HepG2 (cell line): Measurements from ENCODE around the gene IDUA. TPM values are rescaled to one million over a fixed set of nuclear protein-coding genes. Genes with fewer than 3 reads are reported as not detected.

ENCODE experiments used
- ATAC-seq: fragments of 200-7000 bp; cut with Tn5 transposase; 3 replicates; pipeline ENCODE4 v1.9.1; 2020; ENCODE audit warnings: mild to moderate bottlenecking, moderate library complexity
- BruUV-seq: library from RNA; stranded (reverse); fragments of 400-500 nt; replicated peaks from 2 replicates; lab custom pipeline; 2021; lab: Mats Ljungman, UMichigan
- CTCF ChIA-PET: fragments of 300-600 bp; formaldehyde crosslinking; extraction: SDS; loops from one replicate; lab custom pipeline; 2021; ENCODE audit warnings: low total read pairs, inconsistent platforms, low intra/inter-chr PET ratio; lab: Yijun Ruan, JAX
- POLR2A ChIA-PET: fragments of 350-600 bp; sonication (Branson Sonifier 250); formaldehyde crosslinking; loops from one replicate; lab custom pipeline; 2020; ENCODE audit warnings: antibody characterized with exemption, inconsistent platforms; lab: Yijun Ruan, JAX
- DNase-seq: peaks from one replicate; pipeline ENCODE4 v3.0.0-alpha.2; 2015; ENCODE audit warnings: low spot score
- FAIRE-seq: peaks from 3 replicates; lab custom pipeline; 2011; peaks lifted over from hg19 to GRCh38; lab: Jason Lieb, UNC
- H2AFZ ChIP-seq: one replicate; pipeline ENCODE4 v1.6.1; 2011; ENCODE audit warnings: low read length, inconsistent platforms
- H3K27ac ChIP-seq: fragments of 300-600 bp; 3 replicates; pipeline ENCODE4 v1.8.0; 2011; ENCODE audit warnings: mixed run types, mild to moderate bottlenecking, mixed read lengths, low read length, inconsistent platforms; ENCODE audit not compliant: insufficient read depth; ENCODE audit errors: extremely low read length
- H3K27me3 ChIP-seq, 2 experiments: fragments of 200-600 bp in 1 of 2; 2 replicates in 1 of 2; 3 replicates in 1 of 2; pipeline versions ENCODE4 v1.6.0 to v1.8.0; 2011; ENCODE audit warnings: low read length in 2 of 2, mild to moderate bottlenecking in 2 of 2, moderate library complexity in 2 of 2, inconsistent platforms in 1 of 2; ENCODE audit not compliant: insufficient read depth in 2 of 2, control insufficient read depth in 1 of 2
- H3K36me3 ChIP-seq, 2 experiments: fragments of 200-600 bp in 1 of 2; replicated peaks in 1 of 2; 2 replicates in 1 of 2; 3 replicates in 1 of 2; pipeline versions ENCODE4 v1.5.1 to v1.8.0; 2011; ENCODE audit warnings: low read length in 2 of 2, inconsistent platforms in 1 of 2; ENCODE audit not compliant: insufficient read depth in 2 of 2, control insufficient read depth in 1 of 2
- H3K4me1 ChIP-seq: 2 replicates; pipeline ENCODE4 v1.5.1; 2012; ENCODE audit warnings: low read length, inconsistent platforms; ENCODE audit not compliant: insufficient read depth
- H3K4me2 ChIP-seq: 2 replicates; pipeline ENCODE4 v1.6.0; 2011; ENCODE audit warnings: low read depth, low read length, inconsistent platforms
- H3K4me3 ChIP-seq, 3 experiments: fragments of 200-600 bp in 1 of 3; sonication (generic), shearing (Covaris generic) in 1 of 3; replicated peaks in 1 of 3; 2 replicates each; pipeline ENCODE4 v1.5.1; 2011 to 2016; ENCODE audit warnings: low read length in 3 of 3, inconsistent platforms in 2 of 3, low read depth in 2 of 3, mild to moderate bottlenecking in 2 of 3, control low read depth in 1 of 3, mixed read lengths in 1 of 3; ENCODE audit not compliant: insufficient read depth in 1 of 3
- H3K79me2 ChIP-seq: one replicate; pipeline ENCODE4 v1.6.1; 2011; ENCODE audit warnings: low read length, inconsistent platforms; ENCODE audit not compliant: insufficient read depth
- H3K9ac ChIP-seq: 2 replicates; pipeline ENCODE4 v1.6.0; 2011; ENCODE audit warnings: mild to moderate bottlenecking, low read depth, low read length, inconsistent platforms; ENCODE audit not compliant: insufficient read depth
- H3K9me3 ChIP-seq: 2 replicates; pipeline ENCODE4 v1.5.1; 2012; ENCODE audit warnings: mild to moderate bottlenecking, low read length
- H4K20me1 ChIP-seq: 2 replicates; pipeline ENCODE4 v1.6.0; 2011; ENCODE audit warnings: inconsistent platforms, mild to moderate bottlenecking, low read length, moderate library complexity; ENCODE audit not compliant: insufficient read depth
- GABPB1 ChIP-seq: IDR thresholded peaks from 2 replicates; pipeline ENCODE4 v1.6.1; 2016; ENCODE audit warnings: mild to moderate bottlenecking, missing genetic modification reagents, moderate library complexity, missing compliant biosample characterization
- SIX1 ChIP-seq: sonication (generic); formaldehyde crosslinking; IDR thresholded peaks from 2 replicates; pipeline ENCODE4 v1.4.0; 2020; ENCODE audit warnings: missing genetic modification reagents, borderline replicate concordance
- ZSCAN30 ChIP-seq: sonication (generic); formaldehyde crosslinking; IDR thresholded peaks from 2 replicates; pipeline ENCODE4 v1.5.0; 2020; ENCODE audit warnings: mild to moderate bottlenecking, missing genetic modification reagents
- WGBS: methylation state at CpG from one replicate; pipeline ENCODE4 v1.1.6; 2017; ENCODE audit warnings: low lambda C conversion rate; 5-methylcytosine and 5-hydroxymethylcytosine counted together
- in situ Hi-C: cut with HindIII; loops from 2 replicates; pipeline ENCODE4 v1.10.0; 2017; ENCODE audit warnings: low pct_unique_long_range_greater_than_20kb; ENCODE audit not compliant: extremely low pct_ligation_motif_present
- intact Hi-C: fragments of 100-400 bp; cut with micrococcal nuclease; formaldehyde crosslinking; loops from one replicate; pipeline ENCODE4 v1.10.0; 2022; ENCODE audit not compliant: unreplicated experiment
- polyA plus RNA-seq, 8 experiments: library from polyadenylated mRNA; depleted of rRNA in 3 of 8; stranded (reverse) in 7 of 8; unstranded in 1 of 8; fragments of >200 nt; fragmentation: Illumina TruSeq in 4 of 8; extraction: Trizol in 4 of 8; gene quantifications; 2 replicates each; pipeline versions ENCODE4 v1.2.1 to v1.2.3, GENCODE V29; 2011 to 2016; ENCODE audit warnings: low read depth in 4 of 8, missing spikeins in 1 of 8, mixed read lengths in 1 of 8; ENCODE audit not compliant: insufficient read depth in 1 of 8
- total RNA-seq, 5 experiments: library from RNA; depleted of rRNA; stranded (reverse); fragments of >200 nt; fragmentation: Illumina TruSeq; extraction: Trizol; gene quantifications; 2 replicates each; pipeline ENCODE4 v1.2.3, GENCODE V29; 2016; ENCODE audit warnings: low read depth in 1 of 5
- TF ChIP-seq, protein P1 (sequence below): sonication (generic); formaldehyde crosslinking; IDR thresholded peaks from 2 replicates; pipeline ENCODE4 v1.9.0; 2021; ENCODE audit warnings: missing genetic modification reagents, mild to moderate bottlenecking, borderline replicate concordance
- TF ChIP-seq, protein P2 (sequence below): sonication (generic); formaldehyde crosslinking; IDR thresholded peaks from 2 replicates; pipeline ENCODE4 v1.9.0; 2022; ENCODE audit warnings: low read depth, missing genetic modification reagents
- TF ChIP-seq, protein P3 (sequence below): sonication (generic); formaldehyde crosslinking; IDR thresholded peaks from 2 replicates; pipeline ENCODE4 v1.4.0; 2020; ENCODE audit warnings: mild to moderate bottlenecking, missing genetic modification reagents

The IDUA gene
- total and polyA plus RNA-seq, 2 of the 13 experiments (the other 11 are each of a cell fraction or from before 2014, with no cell fraction given) = 0.77 to 1.0 TPM

GRCh38 chr4:1030031-1030430 is 43.2 kb downstream of the IDUA start:
- ChIA-PET POLR2A (no interaction called here), CTCF (no interaction called here)
- intact Hi-C loops (no loop called here), in situ Hi-C loops (no loop called here)
- no peaks in the 10 kb centered on the region; the same call in 1 of the 2 replicates for H4K20me1 ChIP-seq
- H3K27me3 ChIP-seq = peaks cover 26 to 68% of the 10 kb centered on the region in 2 experiments
- TF ChIP-seq SIX1 (CRISPR knock-in tag) = no peak
- TF ChIP-seq, protein P1, sequence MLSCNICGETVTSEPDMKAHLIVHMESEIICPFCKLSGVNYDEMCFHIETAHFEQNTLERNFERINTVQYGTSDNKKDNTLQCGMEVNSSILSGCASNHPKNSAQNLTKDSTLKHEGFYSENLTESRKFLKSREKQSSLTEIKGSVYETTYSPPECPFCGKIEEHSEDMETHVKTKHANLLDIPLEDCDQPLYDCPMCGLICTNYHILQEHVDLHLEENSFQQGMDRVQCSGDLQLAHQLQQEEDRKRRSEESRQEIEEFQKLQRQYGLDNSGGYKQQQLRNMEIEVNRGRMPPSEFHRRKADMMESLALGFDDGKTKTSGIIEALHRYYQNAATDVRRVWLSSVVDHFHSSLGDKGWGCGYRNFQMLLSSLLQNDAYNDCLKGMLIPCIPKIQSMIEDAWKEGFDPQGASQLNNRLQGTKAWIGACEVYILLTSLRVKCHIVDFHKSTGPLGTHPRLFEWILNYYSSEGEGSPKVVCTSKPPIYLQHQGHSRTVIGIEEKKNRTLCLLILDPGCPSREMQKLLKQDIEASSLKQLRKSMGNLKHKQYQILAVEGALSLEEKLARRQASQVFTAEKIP = no peak
- TF ChIP-seq, protein P2, sequence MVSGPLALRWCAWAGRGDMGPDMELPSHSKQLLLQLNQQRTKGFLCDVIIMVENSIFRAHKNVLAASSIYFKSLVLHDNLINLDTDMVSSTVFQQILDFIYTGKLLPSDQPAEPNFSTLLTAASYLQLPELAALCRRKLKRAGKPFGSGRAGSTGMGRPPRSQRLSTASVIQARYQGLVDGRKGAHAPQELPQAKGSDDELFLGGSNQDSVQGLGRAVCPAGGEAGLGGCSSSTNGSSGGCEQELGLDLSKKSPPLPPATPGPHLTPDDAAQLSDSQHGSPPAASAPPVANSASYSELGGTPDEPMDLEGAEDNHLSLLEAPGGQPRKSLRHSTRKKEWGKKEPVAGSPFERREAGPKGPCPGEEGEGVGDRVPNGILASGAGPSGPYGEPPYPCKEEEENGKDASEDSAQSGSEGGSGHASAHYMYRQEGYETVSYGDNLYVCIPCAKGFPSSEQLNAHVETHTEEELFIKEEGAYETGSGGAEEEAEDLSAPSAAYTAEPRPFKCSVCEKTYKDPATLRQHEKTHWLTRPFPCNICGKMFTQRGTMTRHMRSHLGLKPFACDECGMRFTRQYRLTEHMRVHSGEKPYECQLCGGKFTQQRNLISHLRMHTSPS (CRISPR knock-in tag) = 0 out of 2 replicates have a peak, but pooled peaks have one; percentile 24
- H3K36me3 ChIP-seq = peaks cover 6 to 11% of the 10 kb centered on the region in 2 experiments; a peak in 3 of 5 replicates
- WGBS = 0% methylated on average over 3 of the region's 12 CpGs
- H3K9me3 ChIP-seq = no peaks in the 10 kb centered on the region
- H3K4me1 ChIP-seq = peaks cover 53% of the 10 kb centered on the region
- no peaks in the 10 kb centered on the region for H3K79me2 ChIP-seq
- ATAC-seq (peak; percentile 21), DNase-seq (no peak), FAIRE-seq (no peak)
- no peak overlapping the region for H2AFZ ChIP-seq
- peak overlapping the region; percentile 59 for H3K4me2 ChIP-seq
- no TSS peak for BruUV-seq
- peak overlapping the region in 2 of 3 experiments; percentile 7 to 46; a peak in 1 of 6 replicates for H3K4me3 ChIP-seq
- no peak overlapping the region for H3K27ac ChIP-seq
- no peak overlapping the region for H3K9ac ChIP-seq

- Histone ChIP-seq H3K9ac (no peak overlapping the region), H3K4me1 (peaks cover 58% of the 10 kb centered on the region), H4K20me1 (no peaks in the 10 kb centered on the region; the same call in 1 of the 2 replicates), H3K79me2 (no peaks in the 10 kb centered on the region), H3K27me3 (peaks cover 29 to 71% of the 10 kb centered on the region in 2 experiments), H3K4me2 (peak overlapping the region; percentile 59), H3K9me3 (no peaks in the 10 kb centered on the region), H3K27ac (no peak overlapping the region), H3K36me3 (peaks cover 4 to 6% of the 10 kb centered on the region in 2 experiments; a peak in 3 of 5 replicates), H2AFZ (no peak overlapping the region), H3K4me3 (peak overlapping the region in 2 of 3 experiments; percentile 7 to 46; a peak in 2 of 6 replicates)
- WGBS = no CpG with 5 or more reads among the region's 16 CpGs
- in situ Hi-C loops (no loop called here), intact Hi-C loops (no loop called here)
- BruUV-seq = no TSS peak
- TF ChIP-seq ZSCAN30 (CRISPR knock-in tag) (no peak), GABPB1 (CRISPR knock-in tag) (0 out of 2 replicates have a peak, but pooled peaks have one; percentile 35)
- TF ChIP-seq, protein P3, sequence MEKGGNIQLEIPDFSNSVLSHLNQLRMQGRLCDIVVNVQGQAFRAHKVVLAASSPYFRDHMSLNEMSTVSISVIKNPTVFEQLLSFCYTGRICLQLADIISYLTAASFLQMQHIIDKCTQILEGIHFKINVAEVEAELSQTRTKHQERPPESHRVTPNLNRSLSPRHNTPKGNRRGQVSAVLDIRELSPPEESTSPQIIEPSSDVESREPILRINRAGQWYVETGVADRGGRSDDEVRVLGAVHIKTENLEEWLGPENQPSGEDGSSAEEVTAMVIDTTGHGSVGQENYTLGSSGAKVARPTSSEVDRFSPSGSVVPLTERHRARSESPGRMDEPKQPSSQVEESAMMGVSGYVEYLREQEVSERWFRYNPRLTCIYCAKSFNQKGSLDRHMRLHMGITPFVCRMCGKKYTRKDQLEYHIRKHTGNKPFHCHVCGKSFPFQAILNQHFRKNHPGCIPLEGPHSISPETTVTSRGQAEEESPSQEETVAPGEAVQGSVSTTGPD = no peak
- FAIRE-seq (no peak), DNase-seq (no peak), ATAC-seq (peak; percentile 7)
- ChIA-PET CTCF (no interaction called here), POLR2A (no interaction called here)
Measured at GRCh38 chr4:1030559-1030958, 43.7 kb downstream of the IDUA start.
